Cardiac fibroblast (primary cell): ENCODE measurements around the gene DLX5.

Source experiments
- DNase-seq, 2 donors: peaks; one replicate each; pipeline versions ENCODE4 v3.0.0 to v3.0.0-alpha.2; 2010; ENCODE audit warnings: low read depth in 2 of 2
- H3K4me3 ChIP-seq, 2 donors: replicated peaks in 1 of 2; 1 replicate in 1 of 2; 2 replicates in 1 of 2; pipeline ENCODE4 v1.5.1; 2011; ENCODE audit warnings: low read depth in 2 of 2, low read length in 2 of 2, mild to moderate bottlenecking in 2 of 2, moderate library complexity in 1 of 2
- CTCF ChIP-seq: IDR thresholded peaks from one replicate; pipeline ENCODE4 v1.5.1; 2011; ENCODE audit warnings: low read depth, mild to moderate bottlenecking, low read length, inconsistent platforms

The DLX5 gene

GRCh38 chr7:97013134-97013844, 11.3 kb downstream of the DLX5 start:
- no peak for TF ChIP-seq CTCF
- H3K4me3 ChIP-seq, result no peak overlapping the region
- DNase-seq, result no peak

GRCh38 chr7:97012365-97013133, 12.1 kb downstream of the DLX5 start:
- no peak for DNase-seq
- no peak overlapping the region for H3K4me3 ChIP-seq
- no peak for TF ChIP-seq CTCF

- no peak for DNase-seq
- TF ChIP-seq CTCF, result no peak
- no peak overlapping the region for H3K4me3 ChIP-seq
These were observed 12.9 kb downstream of the DLX5 start for GRCh38 chr7:97011536-97012364.

- H3K4me3 ChIP-seq, result no peak overlapping the region
- DNase-seq, result no peak
- no peak for TF ChIP-seq CTCF
These were observed 13.5 kb downstream of the DLX5 start for GRCh38 chr7:97011104-97011503.

- H3K4me3 ChIP-seq, result no peak overlapping the region
- DNase-seq, result no peak
- no peak for TF ChIP-seq CTCF
These were observed 14.6 kb downstream of the DLX5 start for GRCh38 chr7:97009753-97010732.

GRCh38 chr7:97008275-97008917, 16.2 kb downstream of the DLX5 start:
- DNase-seq, result no peak
- H3K4me3 ChIP-seq, result no peak overlapping the region
- no peak for TF ChIP-seq CTCF
